ENCODE measurements around the gene HFM1. TPM values are rescaled to one million over a fixed set of nuclear protein-coding genes. Genes with fewer than 3 reads are reported as not detected.

HFM1 gene
- total and polyA plus RNA-seq, 7 experiments from 2014 or later = not detected

DNA sequence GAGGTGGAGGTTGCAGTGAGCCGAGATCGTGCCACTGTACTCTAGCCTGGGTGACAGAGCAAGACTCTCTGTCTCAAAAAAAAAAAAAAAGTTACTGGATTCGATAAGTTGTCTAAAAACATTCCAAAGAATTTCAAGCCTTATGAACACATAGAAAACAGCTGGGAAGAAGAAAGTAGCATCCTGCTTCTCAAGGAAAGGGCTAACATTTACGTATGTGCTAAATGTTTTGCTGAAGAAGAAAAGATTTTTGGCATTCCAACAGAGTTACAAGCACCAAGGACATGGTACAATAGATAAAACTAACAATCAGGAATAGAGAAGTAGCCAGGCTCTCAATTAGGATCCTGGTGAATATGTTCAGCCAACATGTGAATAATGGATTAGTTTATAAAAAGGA lies 69.8 kb downstream of the HFM1 start:
- no peak overlapping the region for H3K4me3 Mint-ChIP-seq
- POLR2A ChIA-PET = no interaction called here
- H3K36me3 Mint-ChIP-seq = no peaks in the 10 kb centered on the region
- peaks cover 0 to 17% (median 6%) of the 10 kb centered on the region in 11 donors for H3K9me3 Mint-ChIP-seq
- Histone ChIP-seq H3K27me3 (ENCODE audit: control insufficient read depth in 2 of 2, insufficient read depth in 2 of 2, low read length in 2 of 2) (no peaks in the 10 kb centered on the region), H3K36me3 (ENCODE audit: control insufficient read depth in 2 of 3, insufficient read depth in 3 of 3, low read length in 3 of 3) (no peaks in the 10 kb centered on the region), H3K9me3 (ENCODE audit: control insufficient read depth in 2 of 3, low read length in 3 of 3) (no peaks in the 10 kb centered on the region), H3K4me1 (ENCODE audit: control insufficient read depth in 2 of 2, insufficient read depth in 2 of 2, low read length in 2 of 2) (no peaks in the 10 kb centered on the region), H3K4me3 (ENCODE audit: low read length) (no peak overlapping the region), H3K27ac (ENCODE audit: low read depth, low read length) (no peak overlapping the region)
- DNase-seq (no peak), ATAC-seq (no peak)
- peaks cover 2 to 44% (median 30%) of the 10 kb centered on the region in 5 donors for H3K27me3 Mint-ChIP-seq
- H3K27ac Mint-ChIP-seq = no peak overlapping the region
- intact Hi-C loops (cut with micrococcal nuclease) = no loop called here
- no peaks in the 10 kb centered on the region for H3K4me1 Mint-ChIP-seq
- CTCF ChIA-PET = no interaction called here

DNA sequence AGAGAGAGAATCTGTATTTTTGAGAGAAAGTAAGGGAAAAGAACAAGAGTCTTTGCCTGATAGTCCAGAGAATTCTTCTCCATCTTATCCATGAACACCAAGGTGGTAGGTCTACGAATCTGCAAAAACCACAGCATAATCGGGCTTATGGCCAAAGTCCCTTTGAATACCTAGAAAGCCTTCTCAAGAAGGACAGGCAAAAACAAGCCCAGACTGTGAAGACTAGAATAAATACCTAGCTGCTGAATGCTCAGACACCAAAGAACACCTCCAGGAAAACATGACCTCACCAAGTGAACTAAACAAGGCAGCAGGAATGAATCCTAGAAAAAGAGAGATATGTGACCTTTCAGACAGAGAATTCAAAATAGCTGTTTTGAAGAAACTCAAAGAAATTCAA lies 79.2 kb downstream of the HFM1 start:
- Mint-ChIP-seq H3K9me3 (peaks cover 0 to 15% (median 0%) of the 10 kb centered on the region in 11 donors), H3K4me1 (no peaks in the 10 kb centered on the region), H3K27ac (no peak overlapping the region), H3K36me3 (no peaks in the 10 kb centered on the region), H3K27me3 (peaks cover 5 to 26% (median 12%) of the 10 kb centered on the region in 5 donors), H3K4me3 (no peak overlapping the region)
- Histone ChIP-seq H3K27me3 (ENCODE audit: control insufficient read depth in 2 of 2, insufficient read depth in 2 of 2, low read length in 2 of 2) (no peaks in the 10 kb centered on the region), H3K4me3 (ENCODE audit: low read length) (no peak overlapping the region), H3K9me3 (ENCODE audit: control insufficient read depth in 2 of 3, low read length in 3 of 3) (no peaks in the 10 kb centered on the region), H3K36me3 (ENCODE audit: control insufficient read depth in 2 of 3, insufficient read depth in 3 of 3, low read length in 3 of 3) (no peaks in the 10 kb centered on the region), H3K27ac (ENCODE audit: low read depth, low read length) (no peak overlapping the region), H3K4me1 (ENCODE audit: control insufficient read depth in 2 of 2, insufficient read depth in 2 of 2, low read length in 2 of 2) (no peaks in the 10 kb centered on the region)
- CTCF ChIA-PET = no interaction called here
- DNase-seq (no peak), ATAC-seq (no peak)
- POLR2A ChIA-PET = no interaction called here
- intact Hi-C loops (cut with micrococcal nuclease) = no loop called here

DNA sequence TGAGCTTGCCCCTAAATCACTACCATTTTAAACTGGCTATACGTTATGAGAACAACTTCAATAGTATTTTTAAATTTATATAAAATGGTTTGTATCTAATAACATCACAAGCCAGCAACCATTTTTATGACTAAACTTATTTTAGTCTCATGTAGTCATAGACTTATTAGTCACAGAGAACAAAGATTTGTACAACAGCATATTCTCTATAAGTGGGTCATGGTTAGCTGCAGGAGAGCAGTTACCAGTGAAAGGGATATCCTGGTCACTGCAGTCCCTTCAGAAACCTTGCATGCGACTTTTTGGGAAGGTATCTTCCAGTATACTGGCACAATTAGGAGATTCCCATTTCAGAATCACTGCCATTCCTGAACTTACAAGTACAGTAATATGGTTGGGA lies 90.0 kb downstream of the HFM1 start:
- no peak for ATAC-seq
- CTCF ChIA-PET = no interaction called here
- Histone ChIP-seq H3K27me3 (ENCODE audit: control insufficient read depth in 2 of 2, insufficient read depth in 2 of 2, low read length in 2 of 2) (no peaks in the 10 kb centered on the region), H3K36me3 (ENCODE audit: control insufficient read depth in 2 of 3, insufficient read depth in 3 of 3, low read length in 3 of 3) (no peaks in the 10 kb centered on the region), H3K4me3 (ENCODE audit: low read length) (no peak overlapping the region), H3K27ac (ENCODE audit: low read depth, low read length) (no peak overlapping the region), H3K9me3 (ENCODE audit: control insufficient read depth in 2 of 3, low read length in 3 of 3) (no peaks in the 10 kb centered on the region), H3K4me1 (ENCODE audit: control insufficient read depth in 2 of 2, insufficient read depth in 2 of 2, low read length in 2 of 2) (no peaks in the 10 kb centered on the region)
- Mint-ChIP-seq H3K27ac (no peak overlapping the region), H3K4me3 (no peak overlapping the region), H3K27me3 (peaks cover 9 to 42% (median 21%) of the 10 kb centered on the region in 5 donors), H3K36me3 (peaks cover 0 to 4% (median 0%) of the 10 kb centered on the region in 5 donors), H3K4me1 (no peaks in the 10 kb centered on the region), H3K9me3 (peaks cover 0 to 9% (median 6%) of the 10 kb centered on the region in 11 donors)
- POLR2A ChIA-PET = no interaction called here
- intact Hi-C loops (cut with micrococcal nuclease) = no loop called here
- DNase-seq = no peak

DNA sequence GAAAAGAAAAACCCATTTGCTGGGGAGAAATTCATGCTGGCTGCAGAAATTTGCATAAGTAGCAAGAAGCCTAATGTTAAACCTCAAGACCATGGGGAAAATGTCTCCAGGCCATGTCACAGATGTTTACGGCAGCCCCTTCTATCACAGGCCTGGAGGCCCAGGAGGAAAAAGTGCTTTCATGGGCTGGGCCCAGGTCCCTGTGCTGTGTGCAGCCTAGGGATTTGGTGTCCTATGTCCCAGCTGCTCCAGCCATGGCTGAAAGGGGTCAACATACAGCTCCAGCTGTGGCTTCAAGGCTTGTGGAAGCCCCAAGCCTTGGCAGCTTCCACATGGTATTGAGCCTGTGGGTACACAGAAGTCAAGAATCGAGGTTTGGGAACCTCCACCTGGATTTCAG lies 93.0 kb downstream of the HFM1 start:
- intact Hi-C loops (cut with micrococcal nuclease) = no loop called here
- no peaks in the 10 kb centered on the region for H3K4me1 Mint-ChIP-seq
- Histone ChIP-seq H3K4me1 (ENCODE audit: control insufficient read depth in 2 of 2, insufficient read depth in 2 of 2, low read length in 2 of 2) (no peaks in the 10 kb centered on the region), H3K36me3 (ENCODE audit: control insufficient read depth in 2 of 3, insufficient read depth in 3 of 3, low read length in 3 of 3) (no peaks in the 10 kb centered on the region), H3K4me3 (ENCODE audit: low read length) (no peak overlapping the region), H3K27ac (ENCODE audit: low read depth, low read length) (no peak overlapping the region), H3K27me3 (ENCODE audit: control insufficient read depth in 2 of 2, insufficient read depth in 2 of 2, low read length in 2 of 2) (no peaks in the 10 kb centered on the region), H3K9me3 (ENCODE audit: control insufficient read depth in 2 of 3, low read length in 3 of 3) (no peaks in the 10 kb centered on the region)
- peaks cover 6 to 33% (median 15%) of the 10 kb centered on the region in 5 donors for H3K27me3 Mint-ChIP-seq
- H3K27ac Mint-ChIP-seq = no peak overlapping the region
- peaks cover 10 to 23% (median 16%) of the 10 kb centered on the region in 11 donors for H3K9me3 Mint-ChIP-seq
- POLR2A ChIA-PET = no interaction called here
- no peak overlapping the region for H3K4me3 Mint-ChIP-seq
- DNase-seq (no peak), ATAC-seq (no peak)
- H3K36me3 Mint-ChIP-seq = peaks cover 0 to 11% (median 0%) of the 10 kb centered on the region in 5 donors
- CTCF ChIA-PET = no interaction called here

DNA sequence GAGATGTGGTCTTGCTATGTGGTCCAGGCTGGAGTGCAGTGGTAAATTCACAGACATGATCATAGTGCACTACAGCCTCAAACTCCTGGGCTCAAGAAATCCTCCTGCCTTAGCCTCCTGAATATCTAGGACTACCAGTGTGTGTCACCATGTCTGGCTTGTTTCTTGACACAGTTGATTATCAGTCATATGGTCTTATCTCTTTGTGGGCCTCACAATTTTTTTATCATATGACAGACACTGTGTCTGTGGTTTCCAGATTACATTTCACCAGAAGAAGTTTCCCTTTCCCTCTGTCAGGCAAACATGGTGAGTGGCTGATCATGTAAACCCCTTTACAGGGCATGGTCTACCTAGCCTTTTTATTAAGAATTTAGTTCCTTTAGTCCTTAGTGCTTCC lies 96.1 kb downstream of the HFM1 start:
- Histone ChIP-seq H3K4me1 (ENCODE audit: control insufficient read depth in 2 of 2, insufficient read depth in 2 of 2, low read length in 2 of 2) (no peaks in the 10 kb centered on the region), H3K27me3 (ENCODE audit: control insufficient read depth in 2 of 2, insufficient read depth in 2 of 2, low read length in 2 of 2) (no peaks in the 10 kb centered on the region), H3K9me3 (ENCODE audit: control insufficient read depth in 2 of 3, low read length in 3 of 3) (no peaks in the 10 kb centered on the region), H3K27ac (ENCODE audit: low read depth, low read length) (no peak overlapping the region), H3K4me3 (ENCODE audit: low read length) (no peak overlapping the region), H3K36me3 (ENCODE audit: control insufficient read depth in 2 of 3, insufficient read depth in 3 of 3, low read length in 3 of 3) (no peaks in the 10 kb centered on the region)
- Mint-ChIP-seq H3K27ac (no peak overlapping the region), H3K9me3 (peaks cover 11 to 31% (median 18%) of the 10 kb centered on the region in 11 donors), H3K4me3 (no peak overlapping the region), H3K27me3 (peaks cover 9 to 33% (median 15%) of the 10 kb centered on the region in 5 donors), H3K36me3 (peaks cover 0 to 11% (median 0%) of the 10 kb centered on the region in 5 donors), H3K4me1 (no peaks in the 10 kb centered on the region)
- ChIA-PET CTCF (no interaction called here), POLR2A (no interaction called here)
- ATAC-seq = no peak
- DNase-seq = no peak
- intact Hi-C loops (cut with micrococcal nuclease) = no loop called here

DNA sequence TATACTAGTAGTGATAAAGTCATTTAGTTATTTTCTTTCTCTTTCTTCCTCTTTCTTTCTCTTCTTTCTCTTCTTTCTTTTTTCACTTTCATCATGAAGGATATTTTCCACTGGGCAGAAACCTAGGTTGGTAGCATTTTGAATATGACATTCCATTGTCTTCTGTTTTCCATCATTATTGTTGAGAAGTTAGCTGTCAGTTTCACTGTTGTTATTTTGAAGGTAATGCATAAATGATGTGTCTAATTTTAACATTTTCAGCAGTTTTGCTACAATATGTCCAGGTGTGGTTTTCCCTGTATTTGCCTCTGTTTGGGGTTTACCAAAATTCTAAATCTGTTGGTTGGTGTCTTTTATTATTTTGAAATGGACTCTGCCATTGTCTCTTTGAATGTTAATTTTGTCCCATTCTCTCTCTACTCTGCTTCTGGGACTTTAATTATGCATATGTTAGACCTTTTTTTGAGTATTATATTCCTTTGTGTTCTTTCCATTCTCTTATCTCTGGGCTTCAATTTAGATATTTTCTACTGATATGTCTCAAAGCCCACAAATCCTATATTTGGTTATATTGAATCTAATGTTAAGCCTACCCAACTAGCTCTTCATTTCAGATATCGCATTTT lies 96.7 kb downstream of the HFM1 start:
- Histone ChIP-seq H3K27me3 (ENCODE audit: control insufficient read depth in 2 of 2, insufficient read depth in 2 of 2, low read length in 2 of 2) (no peaks in the 10 kb centered on the region), H3K9me3 (ENCODE audit: control insufficient read depth in 2 of 3, low read length in 3 of 3) (no peaks in the 10 kb centered on the region), H3K4me3 (ENCODE audit: low read length) (no peak overlapping the region), H3K4me1 (ENCODE audit: control insufficient read depth in 2 of 2, insufficient read depth in 2 of 2, low read length in 2 of 2) (no peaks in the 10 kb centered on the region), H3K27ac (ENCODE audit: low read depth, low read length) (no peak overlapping the region), H3K36me3 (ENCODE audit: control insufficient read depth in 2 of 3, insufficient read depth in 3 of 3, low read length in 3 of 3) (no peaks in the 10 kb centered on the region)
- ChIA-PET POLR2A (no interaction called here), CTCF (no interaction called here)
- ATAC-seq (no peak), DNase-seq (no peak)
- intact Hi-C loops (cut with micrococcal nuclease) = no loop called here
- Mint-ChIP-seq H3K27ac (no peak overlapping the region), H3K27me3 (peaks cover 8 to 31% (median 13%) of the 10 kb centered on the region in 5 donors), H3K4me3 (no peak overlapping the region), H3K4me1 (no peaks in the 10 kb centered on the region), H3K9me3 (peaks cover 12 to 37% (median 19%) of the 10 kb centered on the region in 11 donors), H3K36me3 (peaks cover 0 to 11% (median 0%) of the 10 kb centered on the region in 5 donors)

DNA sequence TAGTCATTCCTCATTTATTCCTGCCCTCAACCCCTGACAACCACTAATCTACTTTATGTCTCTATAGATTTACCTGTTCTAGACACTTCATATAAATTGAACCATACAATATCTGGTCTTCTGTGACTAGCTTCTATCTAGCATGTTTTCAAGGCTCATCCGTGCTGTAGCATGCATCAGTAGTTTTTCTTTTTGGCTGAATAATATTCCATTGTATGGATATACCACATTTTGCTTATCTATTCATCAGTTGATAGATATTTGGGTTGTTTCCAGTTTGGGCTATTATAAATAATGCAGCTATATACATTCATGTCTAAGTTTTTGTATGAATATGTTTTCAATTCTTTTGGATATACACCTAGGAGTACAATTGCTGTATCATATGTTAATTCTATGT lies 101.5 kb downstream of the HFM1 start:
- Mint-ChIP-seq H3K4me3 (no peak overlapping the region), H3K4me1 (no peaks in the 10 kb centered on the region), H3K36me3 (peaks cover 0 to 6% (median 0%) of the 10 kb centered on the region in 5 donors), H3K27me3 (peaks cover 3 to 18% (median 6%) of the 10 kb centered on the region in 5 donors), H3K27ac (no peak overlapping the region), H3K9me3 (peaks cover 6 to 31% (median 10%) of the 10 kb centered on the region in 11 donors)
- Histone ChIP-seq H3K4me3 (ENCODE audit: low read length) (no peak overlapping the region), H3K4me1 (ENCODE audit: control insufficient read depth in 2 of 2, insufficient read depth in 2 of 2, low read length in 2 of 2) (no peaks in the 10 kb centered on the region), H3K27me3 (ENCODE audit: control insufficient read depth in 2 of 2, insufficient read depth in 2 of 2, low read length in 2 of 2) (no peaks in the 10 kb centered on the region), H3K9me3 (ENCODE audit: control insufficient read depth in 2 of 3, low read length in 3 of 3) (no peaks in the 10 kb centered on the region), H3K36me3 (ENCODE audit: control insufficient read depth in 2 of 3, insufficient read depth in 3 of 3, low read length in 3 of 3) (no peaks in the 10 kb centered on the region), H3K27ac (ENCODE audit: low read depth, low read length) (no peak overlapping the region)
- ChIA-PET POLR2A (no interaction called here), CTCF (no interaction called here)
- DNase-seq (no peak), ATAC-seq (no peak)
- intact Hi-C loops (cut with micrococcal nuclease) = no loop called here
